Fibroblast of the aortic adventitia (primary cell): ENCODE measurements around the gene ARV1. TPM values are rescaled to one million over a fixed set of nuclear protein-coding genes. Genes with fewer than 3 reads are reported as not detected.
"Not testable (repeated sequence)": the region's sequence is repeated elsewhere in the genome, so short reads cannot be mapped to it uniquely, and the experiment has no call there.

Experiments used
- DNase-seq: peaks from one replicate; pipeline ENCODE4 v3.0.0-alpha.2; 2010; ENCODE audit warnings: low read depth
- H3K4me3 ChIP-seq: 2 replicates; pipeline ENCODE4 v1.5.1; 2011; ENCODE audit warnings: low read depth, mild to moderate bottlenecking, control low read depth, low read length, moderate library complexity
- CTCF ChIP-seq: IDR thresholded peaks from 2 replicates; pipeline ENCODE4 v1.5.1; 2011; ENCODE audit warnings: mild to moderate bottlenecking, low read length, control low read depth, inconsistent platforms; ENCODE audit not compliant: insufficient read depth
- total RNA-seq: library from RNA; depleted of rRNA; stranded (reverse); fragments of >200 nt; gene quantifications from 2 replicates; pipeline ENCODE4 v1.2.3, GENCODE V29; 2012; ENCODE audit warnings: low replicate concordance

Gene ARV1
- total RNA-seq, 1 donor, result 19.1 TPM

- no peak for DNase-seq
- no peak for TF ChIP-seq CTCF
- H3K4me3 ChIP-seq, result no peak overlapping the region
Measured at GRCh38 chr1:230994860-230995259, 16.0 kb downstream of the ARV1 start.

GRCh38 chr1:231000201-231000600 is 21.3 kb downstream of the ARV1 start:
- TF ChIP-seq CTCF, result no peak
- DNase-seq, result no peak
- no peak overlapping the region for H3K4me3 ChIP-seq

GRCh38 chr1:231000639-231001038 is 21.7 kb downstream of the ARV1 start:
- H3K4me3 ChIP-seq, result no peak overlapping the region

GRCh38 chr1:231001892-231002291 is 23.0 kb downstream of the ARV1 start:
- no peak for DNase-seq
- no peak for TF ChIP-seq CTCF
- H3K4me3 ChIP-seq, result no peak overlapping the region

More at GRCh38 chr1:231000639-231001038, 21.7 kb downstream of the ARV1 start:
- TF ChIP-seq CTCF, result no peak
- DNase-seq, result no peak

- not testable (repeated sequence) for DNase-seq, H3K4me3 ChIP-seq
Measured at GRCh38 chr1:231007535-231007934, 28.6 kb downstream of the ARV1 start.

- no peak overlapping the region for H3K4me3 ChIP-seq
- TF ChIP-seq CTCF, result no peak
- DNase-seq, result no peak
Measured at GRCh38 chr1:231011360-231011759, 32.5 kb downstream of the ARV1 start.

- DNase-seq, result no peak
- H3K4me3 ChIP-seq, result no peak overlapping the region
- no peak for TF ChIP-seq CTCF
Measured at GRCh38 chr1:231011963-231012362, 33.1 kb downstream of the ARV1 start.
